Measurements from ENCODE around the gene CHRND. TPM values are rescaled to one million over a fixed set of nuclear protein-coding genes. Genes with fewer than 3 reads are reported as not detected.

The CHRND gene
- total RNA-seq, 6 experiments from 2014 or later = not detected

- Mint-ChIP-seq H3K4me1 (ENCODE audit: low read depth) (no peaks in the 10 kb centered on the region), H3K4me3 (no peak overlapping the region), H3K27ac (no peak overlapping the region), H3K27me3 (ENCODE audit: insufficient read depth) (peaks cover 48% of the 10 kb centered on the region), H3K36me3 (ENCODE audit: low read depth) (peaks cover 7% of the 10 kb centered on the region; the same call in 1 of the 2 replicates), H3K9me3 (peaks cover 10% of the 10 kb centered on the region; the same call in 1 of the 2 replicates)
- TF ChIP-seq CTCF (IDR thresholded peaks at IDR 0.05) = no peak
- no peak for DNase-seq
Measured at GRCh38 chr2:232538671-232539070, 12.7 kb downstream of the CHRND start.

- TF ChIP-seq CTCF (IDR thresholded peaks at IDR 0.05) = no peak
- DNase-seq = no peak
- Mint-ChIP-seq H3K9me3 (peaks cover 10% of the 10 kb centered on the region; the same call in 1 of the 2 replicates), H3K27ac (no peak within 1 kb of the TSS), H3K4me1 (ENCODE audit: low read depth) (no peaks in the 10 kb centered on the region), H3K27me3 (ENCODE audit: insufficient read depth) (peaks cover 40% of the 10 kb centered on the region), H3K4me3 (no peak within 1 kb of the TSS), H3K36me3 (ENCODE audit: low read depth) (peaks cover 7% of the 10 kb centered on the region; the same call in 1 of the 2 replicates)
Measured at GRCh38 chr2:232539298-232540231, 13.6 kb downstream of the CHRND start, which contains the start of gene CHRNG. Gene CHRNG, plus strand, starts transcription at chr2:232539692. Its CDS starts 56 bp downstream, at chr2:232539748.

- Mint-ChIP-seq H3K27ac (no peak overlapping the region), H3K27me3 (ENCODE audit: insufficient read depth) (peaks cover 40% of the 10 kb centered on the region), H3K36me3 (ENCODE audit: low read depth) (peaks cover 7% of the 10 kb centered on the region; the same call in 1 of the 2 replicates), H3K4me1 (ENCODE audit: low read depth) (no peaks in the 10 kb centered on the region), H3K9me3 (peaks cover 10% of the 10 kb centered on the region; the same call in 1 of the 2 replicates), H3K4me3 (no peak overlapping the region)
- no peak for TF ChIP-seq CTCF (IDR thresholded peaks at IDR 0.05)
- no peak for DNase-seq
Measured at GRCh38 chr2:232540441-232541041, 14.6 kb downstream of the CHRND start.

- Mint-ChIP-seq H3K27ac (no peak overlapping the region), H3K4me1 (ENCODE audit: low read depth) (no peaks in the 10 kb centered on the region), H3K27me3 (ENCODE audit: insufficient read depth) (peaks cover 35% of the 10 kb centered on the region), H3K9me3 (peaks cover 7% of the 10 kb centered on the region; the same call in 1 of the 2 replicates), H3K4me3 (no peak overlapping the region), H3K36me3 (ENCODE audit: low read depth) (peaks cover 4% of the 10 kb centered on the region; the same call in 1 of the 2 replicates)
- no peak for DNase-seq
- TF ChIP-seq CTCF (IDR thresholded peaks at IDR 0.05) = no peak
Measured at GRCh38 chr2:232541195-232541960, 15.4 kb downstream of the CHRND start.

All from HFFc6 (cell line).